NCI-H128 (cell line): ENCODE results near the gene UNC5B.
"Not testable (repeated sequence)": the region's sequence is repeated elsewhere in the genome, so short reads cannot be mapped to it uniquely, and the experiment has no call there.

ENCODE experiments used
- DNase-seq: peaks from one replicate; lab custom pipeline; 2025; ENCODE audit not compliant: unreplicated experiment; lab: John Stamatoyannopoulos, UW

Gene UNC5B

GRCh38 chr10:71265618-71266146 lies 53.3 kb downstream of the UNC5B start:
- no peak for DNase-seq

- no peak for DNase-seq
Measured at GRCh38 chr10:71266147-71266917, 54.0 kb downstream of the UNC5B start.

GRCh38 chr10:71266918-71267442 lies 54.6 kb downstream of the UNC5B start:
- DNase-seq, result no peak

GRCh38 chr10:71267508-71268240 lies 55.3 kb downstream of the UNC5B start:
- no peak for DNase-seq

GRCh38 chr10:71268247-71268691 lies 55.9 kb downstream of the UNC5B start:
- DNase-seq, result no peak

GRCh38 chr10:71268758-71269157 lies 56.4 kb downstream of the UNC5B start:
- no peak for DNase-seq

- no peak for DNase-seq
Measured at GRCh38 chr10:71269301-71270288, 57.2 kb downstream of the UNC5B start.

GRCh38 chr10:71270301-71271220 lies 58.2 kb downstream of the UNC5B start:
- DNase-seq, result no peak

GRCh38 chr10:71271662-71272055 lies 59.3 kb downstream of the UNC5B start:
- DNase-seq, result no peak

GRCh38 chr10:71272056-71272771 lies 59.8 kb downstream of the UNC5B start:
- no peak for DNase-seq

GRCh38 chr10:71272974-71273373 lies 60.6 kb downstream of the UNC5B start:
- not testable (repeated sequence) for DNase-seq

- DNase-seq, result no peak
Measured at GRCh38 chr10:71273506-71273905, 61.1 kb downstream of the UNC5B start.

GRCh38 chr10:71274901-71275796 lies 62.8 kb downstream of the UNC5B start:
- no peak for DNase-seq

GRCh38 chr10:71276873-71277272 lies 64.5 kb downstream of the UNC5B start:
- DNase-seq, result no peak

GRCh38 chr10:71277914-71278665 lies 65.7 kb downstream of the UNC5B start:
- no peak for DNase-seq

GRCh38 chr10:71278691-71279588 lies 66.6 kb downstream of the UNC5B start:
- DNase-seq, result no peak
